Amygdala (tissue), 56 donors: Measurements from ENCODE around the gene EPHB1.

Experiments used
- DNase-seq, 56 donors: peaks; one replicate each; lab custom pipeline; 2025; lab: John Stamatoyannopoulos, UW

The EPHB1 gene

DNA sequence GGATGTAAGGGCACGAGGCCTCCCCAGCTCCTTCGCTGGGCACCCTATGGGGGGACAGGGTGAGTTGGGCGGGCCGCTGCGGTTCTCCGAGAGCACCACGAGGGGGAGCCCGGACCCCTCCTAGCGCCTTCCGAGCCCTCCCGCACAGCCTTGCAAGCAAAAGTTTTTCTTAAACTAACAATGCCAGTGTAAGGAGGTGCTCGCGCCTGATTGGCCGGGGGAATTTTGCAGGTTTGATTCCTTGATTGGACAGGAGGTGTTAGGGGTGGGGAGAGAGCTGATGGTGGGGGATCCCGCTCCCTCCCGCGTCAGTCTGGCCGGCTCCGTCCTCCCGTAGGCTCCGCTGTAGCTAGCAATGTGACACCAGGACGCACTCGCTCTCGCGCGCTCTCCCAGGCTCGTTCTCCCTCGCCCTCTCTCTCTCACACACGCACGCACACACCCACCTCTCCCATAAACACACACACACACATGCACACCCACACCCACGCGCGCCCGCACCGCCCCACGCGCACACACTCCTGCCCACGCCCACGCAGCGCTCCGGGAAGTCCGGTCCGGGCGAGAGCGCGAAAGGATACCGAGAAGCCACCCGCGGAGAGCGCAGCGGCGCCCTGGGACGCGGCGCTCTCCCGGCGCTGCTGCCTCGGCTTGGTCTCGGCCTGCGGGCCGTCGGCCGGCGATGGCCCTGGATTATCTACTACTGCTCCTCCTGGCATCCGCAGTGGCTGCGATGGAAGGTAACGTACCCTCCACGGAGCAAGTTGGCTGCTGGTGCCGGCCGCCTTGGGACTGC is at the start of gene EPHB1:
Gene EPHB1, plus strand, starts transcription at position 311 of the 796 bp plus-strand sequence.
- peak in 55 of 56 donors; percentile 21 to 93 (median 81) for DNase-seq

DNA sequence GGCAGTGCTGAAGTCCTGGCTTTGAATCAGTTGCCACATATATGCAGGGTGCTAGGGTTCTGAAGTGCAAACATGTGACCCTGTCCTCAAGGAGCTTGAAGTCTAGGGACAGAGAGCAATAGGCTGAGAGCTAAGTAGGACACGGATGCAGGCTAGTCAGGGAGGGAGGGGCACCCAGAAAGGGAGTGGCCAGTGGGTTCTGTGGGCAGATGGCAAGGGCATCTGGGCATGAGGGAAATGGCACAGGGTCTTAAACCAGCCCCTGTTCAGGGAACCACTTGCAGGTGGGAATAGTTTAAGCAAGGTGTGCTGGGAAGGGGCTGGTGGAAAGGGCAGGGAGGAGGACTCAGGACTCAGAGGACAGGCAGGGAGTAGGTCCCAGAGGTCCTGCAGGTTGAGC is 46.4 kb upstream of the EPHB1 start:
- DNase-seq: no peak

DNA sequence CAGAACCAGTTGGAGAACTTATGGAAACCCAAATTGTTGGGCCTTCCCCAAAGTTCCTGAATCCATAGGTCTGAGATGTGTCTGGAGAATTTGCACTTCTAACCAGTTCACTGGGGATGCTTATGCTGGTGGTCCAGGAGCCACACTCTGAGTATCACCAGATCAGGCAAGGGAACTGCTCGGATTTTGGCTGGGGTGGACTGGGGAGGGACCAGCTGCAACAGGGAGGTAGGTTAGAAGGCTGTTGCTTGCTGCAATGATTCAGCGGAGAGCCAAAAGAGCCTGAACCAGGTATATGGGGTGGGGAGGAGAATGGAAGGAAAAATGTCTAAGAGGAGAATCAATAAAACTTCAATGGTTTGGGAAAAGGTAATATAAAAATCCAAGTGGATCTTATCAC is 45.9 kb upstream of the EPHB1 start:
- DNase-seq: no peak

DNA sequence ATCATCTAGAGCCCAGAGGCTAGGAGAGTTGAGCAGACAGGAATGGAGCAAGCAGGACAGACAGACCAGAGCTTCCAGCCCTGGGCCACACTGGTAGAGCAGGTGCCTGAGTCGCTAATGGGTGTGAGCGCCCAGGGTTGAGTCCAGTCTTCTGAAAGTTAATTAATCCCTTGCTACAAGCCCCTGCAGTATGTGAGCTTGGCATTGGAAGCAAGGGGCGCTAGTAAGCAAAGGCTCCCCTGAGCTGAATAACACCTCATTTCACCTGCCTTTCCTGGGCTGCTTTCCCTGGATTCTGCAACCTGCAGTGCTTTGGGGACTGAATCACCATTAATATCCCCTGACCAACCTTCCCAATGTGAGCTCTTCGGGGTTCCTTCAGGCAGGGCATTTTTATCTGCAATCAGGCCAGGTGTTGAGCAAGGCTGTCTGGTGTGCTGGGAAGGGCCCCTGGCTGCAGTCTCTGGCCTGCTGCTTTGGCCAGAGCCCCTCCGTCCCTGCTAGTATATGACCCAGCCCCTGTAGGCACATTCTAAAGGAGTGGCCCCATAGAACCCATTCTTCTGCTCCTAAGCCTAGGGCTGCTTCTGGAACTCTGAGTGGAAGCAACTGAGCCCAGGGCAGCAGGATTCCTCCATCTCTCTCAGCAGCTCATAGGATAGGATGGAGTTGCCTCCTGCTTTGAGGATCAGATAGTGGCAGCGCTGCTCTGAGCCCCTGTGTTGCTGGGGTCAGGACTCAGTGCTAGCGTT is 45.1 kb upstream of the EPHB1 start:
- DNase-seq: no peak

DNA sequence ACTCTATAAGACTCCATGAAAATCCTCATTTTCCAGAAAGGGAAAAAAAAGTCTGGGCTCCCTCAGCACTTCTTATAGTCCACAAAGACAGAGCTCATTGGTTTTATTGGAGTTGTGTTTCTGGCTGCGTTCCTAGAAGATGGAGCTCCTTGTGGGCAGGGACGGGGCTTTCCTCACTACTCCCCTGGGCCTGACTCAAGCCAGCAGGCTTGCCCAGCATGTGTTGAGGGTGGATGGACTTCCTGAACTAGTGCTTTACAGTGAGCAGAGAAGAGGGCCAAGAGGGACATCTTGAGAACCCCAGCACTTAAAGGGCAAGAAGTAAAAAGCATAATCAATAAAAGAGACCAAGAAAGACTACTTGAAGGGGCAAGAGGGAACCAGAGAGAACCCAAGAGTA is 43.2 kb upstream of the EPHB1 start:
- DNase-seq: no peak

DNA sequence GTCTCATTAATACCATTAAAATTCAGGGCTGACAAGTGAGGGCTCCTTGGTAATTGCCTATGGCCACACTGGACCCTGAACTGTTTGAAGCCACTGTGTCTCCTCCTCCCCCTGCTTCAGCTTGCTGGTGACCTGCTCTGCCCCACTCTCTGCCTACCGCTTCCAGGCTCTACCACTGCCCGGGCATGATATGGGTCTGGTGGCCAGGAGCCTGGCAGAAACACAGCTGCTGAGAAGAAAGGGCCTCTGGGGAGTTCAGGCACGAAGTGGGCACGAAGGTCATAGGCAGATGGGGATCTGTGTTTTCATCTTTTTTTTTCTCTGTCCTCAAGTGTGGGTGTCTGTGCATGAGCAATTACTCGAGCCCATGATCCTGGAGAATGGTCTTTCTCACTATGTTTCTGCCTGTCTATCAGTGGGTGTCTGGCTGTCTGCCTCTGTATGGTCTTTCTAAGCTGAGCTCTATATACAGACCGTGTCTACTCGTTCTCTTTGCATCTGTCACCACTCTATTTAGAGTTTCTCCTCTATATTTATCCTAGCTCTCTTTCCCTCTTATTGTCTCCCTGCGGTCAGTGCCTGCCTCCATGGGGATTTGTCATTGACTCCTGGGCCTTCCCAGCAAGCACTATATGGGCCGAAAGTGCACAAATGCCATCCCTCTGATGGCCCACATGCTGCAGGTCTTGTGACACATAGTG is 42.1 kb upstream of the EPHB1 start:
- no peak for DNase-seq

DNA sequence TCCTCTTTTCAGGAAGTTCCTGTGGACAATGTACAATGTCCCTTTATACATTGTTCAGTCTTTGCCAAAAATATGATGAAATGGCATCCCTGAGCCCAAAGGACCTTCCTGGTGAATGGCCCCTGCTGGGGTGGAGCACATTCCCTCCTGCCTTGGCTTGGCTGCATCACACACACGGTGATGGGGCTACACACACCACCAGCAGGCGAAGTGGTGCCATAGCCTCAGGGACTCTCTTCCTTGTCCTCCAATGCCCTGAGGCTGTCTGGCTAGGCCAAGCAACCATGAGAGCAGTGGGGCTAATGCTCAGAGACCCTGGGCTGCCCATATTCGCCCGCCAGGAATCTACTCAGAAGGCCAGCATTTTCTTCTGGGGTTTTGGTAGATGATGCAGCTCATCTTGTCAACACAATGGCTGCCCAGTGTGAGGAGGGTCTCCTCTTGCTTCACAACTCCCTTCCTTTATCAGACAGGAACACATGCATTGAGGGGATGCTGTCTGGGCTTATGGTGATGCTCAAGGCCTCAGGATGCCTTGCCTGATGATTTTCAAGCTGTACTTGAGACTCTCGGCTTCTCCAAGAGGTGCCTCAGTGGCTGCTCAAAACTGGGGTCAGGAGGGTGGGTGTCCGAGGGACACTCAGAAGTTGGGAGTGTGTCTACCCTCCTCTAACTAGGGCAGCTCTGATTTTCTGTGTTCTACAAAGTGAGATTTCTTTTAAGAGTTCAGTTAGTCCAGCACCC is 40.9 kb upstream of the EPHB1 start:
- no peak for DNase-seq

DNA sequence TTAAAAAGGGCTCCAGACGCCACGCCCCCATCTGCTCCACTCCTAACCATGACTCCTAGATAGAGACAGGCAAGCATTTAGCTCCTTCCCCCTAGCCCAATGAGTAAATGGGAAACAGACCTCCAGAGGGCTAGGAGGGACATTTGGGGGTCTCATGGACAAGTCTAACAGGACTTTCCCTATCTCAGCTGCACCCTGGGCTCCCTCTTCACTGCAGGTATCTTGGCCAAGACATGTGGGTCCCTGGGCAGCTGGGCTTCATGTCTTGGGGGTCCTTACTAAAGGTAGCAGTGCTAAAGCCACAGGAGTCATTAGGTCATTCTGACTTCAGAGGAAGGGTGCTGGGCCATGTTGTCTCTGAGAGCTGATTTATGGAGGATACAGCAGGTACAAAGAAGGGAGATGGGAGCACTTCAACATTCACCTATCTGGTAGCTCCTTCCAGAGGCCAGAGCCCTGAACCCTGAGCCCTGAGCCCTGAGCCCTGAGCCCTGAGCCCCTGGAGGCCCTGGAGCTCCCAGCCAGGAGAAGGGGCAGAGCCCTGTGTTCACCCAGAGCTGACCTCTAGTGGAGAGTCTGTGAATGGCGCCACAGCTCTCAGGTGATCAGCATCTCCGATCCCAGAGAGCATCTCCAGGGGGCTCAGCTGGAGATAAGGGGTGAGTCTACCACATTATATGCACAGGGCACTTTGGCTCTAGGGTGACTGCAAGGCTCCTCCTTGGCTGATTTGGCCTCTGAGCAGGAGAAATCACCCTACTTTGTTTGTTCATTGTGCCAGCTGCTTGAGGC is 40.1 kb upstream of the EPHB1 start:
- DNase-seq: peak in 4 of 56 donors; percentile 2 to 6 (median 3)

DNA sequence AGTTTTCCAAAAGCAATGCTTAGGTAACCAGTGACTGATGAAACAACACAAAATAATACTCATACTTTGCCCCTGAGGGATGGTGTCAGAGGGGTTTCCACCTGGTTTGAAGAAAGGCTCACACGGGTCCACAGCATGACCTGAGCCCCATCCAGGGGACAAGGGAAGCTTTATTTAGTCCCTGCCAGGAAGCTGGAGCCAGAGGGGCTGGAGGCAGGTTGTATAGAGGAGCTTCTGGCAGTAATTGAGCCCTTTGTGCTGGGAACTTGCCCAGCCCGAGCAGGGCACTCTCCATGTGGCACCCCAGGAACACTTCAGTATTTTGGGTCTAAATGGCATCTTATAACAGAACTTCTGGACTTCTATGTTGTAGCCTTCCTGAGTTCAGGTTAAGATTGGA is 39.2 kb upstream of the EPHB1 start:
- DNase-seq: no peak

DNA sequence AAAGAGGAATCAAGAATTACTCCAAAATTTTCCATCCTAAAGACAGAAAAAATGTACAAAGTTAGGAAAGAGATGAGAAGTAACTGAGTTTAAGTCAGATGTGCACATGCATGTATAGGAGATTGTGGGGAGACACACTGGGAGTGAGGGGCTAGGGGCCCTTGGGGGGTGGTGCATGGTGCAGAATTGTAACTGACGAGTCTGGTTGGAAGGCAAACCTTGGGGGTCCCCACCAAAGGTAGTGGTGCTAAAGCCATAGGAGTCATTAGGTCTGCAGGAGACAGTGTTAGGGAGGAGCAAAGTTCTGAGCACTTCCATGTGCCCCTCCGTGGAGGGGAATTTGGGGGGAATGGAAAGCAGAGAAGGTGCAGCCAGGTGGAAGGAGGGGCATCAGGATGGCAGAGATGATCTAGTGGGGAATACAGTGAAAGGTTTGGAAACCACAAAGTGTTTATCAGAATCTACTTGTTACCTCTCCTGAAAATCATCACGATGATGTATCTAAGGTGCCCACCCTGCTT is 37.5 kb upstream of the EPHB1 start:
- DNase-seq: no peak

DNA sequence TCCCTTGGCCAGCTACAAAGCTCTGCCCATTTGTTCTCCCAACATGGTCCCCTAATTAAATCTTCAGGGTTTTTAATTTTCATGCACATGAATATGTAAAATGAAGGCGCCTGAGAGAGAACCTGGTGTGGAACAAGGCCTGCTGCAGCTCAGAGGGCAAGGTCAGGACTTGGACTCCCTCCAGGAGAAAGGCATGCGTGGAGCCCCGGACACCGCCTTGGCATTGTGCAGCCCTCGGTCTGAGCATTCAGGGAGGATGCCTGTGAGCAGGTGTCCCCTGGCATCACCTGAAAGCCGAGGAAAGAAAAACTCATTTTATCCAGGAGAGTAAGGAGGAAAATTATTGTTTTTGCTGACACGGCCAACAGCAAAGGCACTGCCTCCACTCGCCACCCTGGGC is 33.8 kb upstream of the EPHB1 start:
- no peak for DNase-seq

DNA sequence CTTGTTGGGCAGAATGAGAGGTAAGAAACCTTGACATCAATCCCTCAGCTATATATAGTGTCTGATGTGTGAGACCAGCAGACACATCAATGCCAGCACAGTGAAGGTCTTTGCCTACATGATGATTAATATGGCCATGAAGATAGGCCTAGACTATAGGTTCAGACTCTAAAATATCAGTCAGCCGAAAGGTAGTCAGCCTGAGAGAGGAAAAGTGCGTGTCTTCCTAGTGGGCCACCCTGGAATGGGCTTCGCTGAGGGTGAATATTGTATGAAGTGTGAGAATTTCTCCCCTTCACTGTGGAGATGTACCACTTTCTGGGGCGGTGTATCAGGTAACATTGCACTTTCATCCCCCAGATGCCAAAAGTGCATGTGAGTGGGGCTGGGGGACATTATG is 33.0 kb upstream of the EPHB1 start:
- DNase-seq: no peak

DNA sequence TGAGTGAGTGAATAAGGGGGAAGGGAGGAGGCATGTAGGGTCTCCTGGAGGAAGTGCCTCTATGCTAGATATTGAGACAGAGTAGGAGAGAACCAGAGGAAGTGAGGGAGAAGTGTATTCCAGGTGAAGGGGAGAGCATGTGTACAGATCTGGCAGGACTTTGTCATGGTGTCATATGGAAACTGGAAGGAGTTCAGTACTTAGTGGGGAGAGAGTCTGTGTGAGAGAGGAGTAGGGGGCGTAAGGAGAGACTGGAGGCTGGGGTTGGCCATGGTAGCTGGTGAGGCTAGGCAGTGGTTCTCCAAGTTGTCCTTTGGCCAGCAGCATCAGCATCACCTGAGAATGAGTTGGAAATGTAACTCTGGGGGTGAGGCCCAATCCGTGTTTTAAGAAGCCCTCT is 29.6 kb upstream of the EPHB1 start:
- no peak for DNase-seq

DNA sequence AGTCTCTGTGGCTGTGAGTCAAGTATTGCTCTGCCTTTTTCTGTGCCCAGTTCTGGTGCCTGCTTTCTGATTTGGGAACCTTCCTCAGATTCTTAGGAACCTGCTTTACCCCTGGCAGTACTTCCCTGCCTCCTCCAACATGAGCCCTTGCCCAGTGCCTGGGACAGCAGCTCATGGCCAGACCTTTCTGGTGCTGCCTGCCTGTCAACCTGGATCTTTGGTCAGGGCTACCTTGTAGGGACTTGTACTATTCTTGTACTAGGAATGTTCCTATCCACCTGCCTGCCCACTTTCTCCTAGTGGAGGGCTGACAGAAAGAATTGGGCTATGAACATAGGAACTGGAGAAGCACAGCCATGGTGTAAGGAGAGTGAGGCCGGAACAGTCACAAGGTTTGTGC is 28.8 kb upstream of the EPHB1 start:
- no peak for DNase-seq

DNA sequence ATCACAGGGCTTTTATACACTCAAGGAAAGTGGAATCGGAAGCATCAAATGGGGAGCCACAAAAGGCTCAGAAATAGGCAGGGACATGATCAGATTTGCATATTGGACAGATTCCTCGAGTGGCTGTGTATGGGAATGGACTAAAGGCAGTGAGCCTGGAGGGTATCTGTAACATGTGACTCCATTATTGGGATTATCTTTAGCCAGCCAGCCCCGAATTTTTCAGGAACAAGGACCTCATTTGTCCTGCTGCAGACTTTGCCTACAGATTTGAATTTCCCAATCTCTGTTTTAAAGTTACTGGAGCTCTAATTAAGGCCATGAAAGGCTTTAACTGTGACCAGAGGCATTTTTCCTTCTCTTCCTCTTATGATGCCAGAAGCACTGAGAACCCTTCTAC is 26.9 kb upstream of the EPHB1 start:
- no peak for DNase-seq

DNA sequence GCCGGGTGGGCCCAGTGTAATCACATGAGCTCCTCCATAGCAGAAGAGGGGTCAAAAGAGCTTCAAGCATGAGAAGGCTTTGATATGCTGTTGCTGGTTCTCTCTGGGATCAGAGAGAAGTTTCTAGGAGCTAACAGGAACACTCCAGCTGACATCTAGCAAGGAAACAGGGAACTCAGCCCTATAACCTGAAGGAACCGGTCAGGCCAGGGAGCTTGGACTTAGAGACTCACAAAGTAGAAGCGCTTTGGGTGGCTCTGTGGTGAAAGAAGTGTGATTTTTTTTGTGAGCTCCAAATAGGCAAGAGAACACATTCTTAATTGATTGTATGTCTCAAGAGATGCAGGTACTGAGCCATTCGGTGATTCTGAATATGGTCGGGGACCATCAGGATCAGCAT is 26.2 kb upstream of the EPHB1 start:
- no peak for DNase-seq

DNA sequence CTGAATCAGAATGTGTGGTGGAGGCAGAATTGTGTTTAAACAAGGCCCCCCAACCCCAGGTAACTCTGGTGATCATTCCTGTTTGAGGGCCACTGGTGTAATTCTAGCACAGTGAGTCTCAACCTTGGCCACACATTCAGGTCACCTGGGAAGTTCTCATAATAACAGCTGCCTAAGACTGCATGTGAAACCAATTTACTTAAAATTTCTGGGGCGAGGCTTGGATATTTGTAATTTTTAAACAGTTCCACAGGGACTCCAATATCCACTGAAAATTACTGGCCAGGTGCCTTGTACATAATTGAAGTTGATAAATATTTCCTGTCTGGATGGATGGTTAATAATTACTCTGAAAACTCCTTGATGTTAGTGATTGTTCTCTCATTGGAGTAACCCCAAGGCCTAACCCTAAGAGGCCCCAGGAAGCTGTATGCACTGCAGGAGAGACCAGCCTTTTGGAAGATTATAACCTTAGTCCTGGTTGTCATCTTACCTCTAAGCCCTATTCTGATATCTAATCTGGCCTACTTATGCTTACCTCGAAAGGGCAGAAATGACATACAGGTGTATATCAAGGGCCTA is 25.7 kb upstream of the EPHB1 start:
- DNase-seq: no peak

DNA sequence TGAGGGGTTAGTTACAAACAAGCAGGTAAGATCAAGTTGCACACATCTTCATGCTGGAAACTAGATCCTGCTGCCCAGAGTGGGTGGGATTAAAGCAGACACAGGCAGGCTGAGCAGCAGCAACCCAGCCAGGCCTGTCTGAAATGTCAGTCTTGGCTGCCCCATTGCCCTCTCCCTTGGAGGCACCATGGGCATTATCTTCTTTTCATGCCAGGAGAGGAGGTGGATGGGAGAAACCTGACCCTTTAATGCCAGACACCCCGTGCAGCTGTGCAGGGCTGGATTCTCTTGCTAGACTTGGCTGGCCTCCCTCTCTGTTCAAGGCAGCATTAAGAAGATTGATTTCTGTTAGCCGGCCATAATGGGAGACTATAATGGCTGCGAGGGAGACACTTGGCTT is 23.0 kb upstream of the EPHB1 start:
- DNase-seq: no peak

DNA sequence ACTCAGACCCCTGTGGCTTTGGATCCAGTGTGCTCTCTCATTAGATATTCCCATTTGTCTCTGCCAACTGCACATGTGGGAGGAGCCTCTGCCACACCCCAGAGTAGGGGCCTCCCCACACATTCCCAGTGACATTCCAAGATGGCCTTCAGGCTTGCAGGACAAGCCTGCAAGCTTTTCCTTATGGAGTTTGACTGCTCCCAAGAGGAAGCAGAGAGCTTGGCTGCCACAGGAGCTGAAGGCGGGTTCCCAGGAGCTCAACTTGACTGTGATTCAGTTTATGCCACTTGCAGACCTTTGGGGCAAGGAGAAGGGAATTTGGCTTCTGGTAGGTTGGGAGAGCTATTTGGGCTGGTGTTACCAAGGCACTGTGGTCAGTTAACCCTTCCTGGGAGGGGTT is 22.5 kb upstream of the EPHB1 start:
- no peak for DNase-seq
